Ectodermal cell (in vitro differentiated cells): ENCODE data around the gene EDNRA.

Experiments used
- H3K27ac ChIP-seq: 2 replicates; pipeline ENCODE4 v1.7.0; 2013; ENCODE audit warnings: mild to moderate bottlenecking, low read depth, low read length; ENCODE audit not compliant: insufficient read depth, poor library complexity, severe bottlenecking
- H3K27me3 ChIP-seq: 2 replicates; pipeline ENCODE4 v1.7.0; 2013; ENCODE audit warnings: mild to moderate bottlenecking, low read length; ENCODE audit not compliant: insufficient read depth, control insufficient read depth, poor library complexity, severe bottlenecking
- H3K36me3 ChIP-seq: one replicate; pipeline ENCODE4 v1.7.0; 2013; ENCODE audit warnings: low read length; ENCODE audit not compliant: control insufficient read depth, insufficient read depth
- H3K4me1 ChIP-seq: one replicate; pipeline ENCODE4 v1.7.0; 2013; ENCODE audit warnings: low read length; ENCODE audit not compliant: control insufficient read depth, insufficient read depth
- H3K4me3 ChIP-seq: 2 replicates; pipeline ENCODE4 v1.7.0; 2013; ENCODE audit warnings: low read depth, low read length, control low read depth; ENCODE audit not compliant: insufficient read depth
- H3K9me3 ChIP-seq: 2 replicates; pipeline ENCODE4 v1.7.0; 2013; ENCODE audit warnings: mild to moderate bottlenecking, low read length, moderate library complexity; ENCODE audit not compliant: control insufficient read depth
- WGBS, 2 experiments: methylation state at CpG; one replicate each; pipeline ENCODE4 v1.1.7; 2013; ENCODE audit warnings: missing lambda C conversion rate in 2 of 2; 5-methylcytosine and 5-hydroxymethylcytosine counted together

Gene EDNRA

DNA sequence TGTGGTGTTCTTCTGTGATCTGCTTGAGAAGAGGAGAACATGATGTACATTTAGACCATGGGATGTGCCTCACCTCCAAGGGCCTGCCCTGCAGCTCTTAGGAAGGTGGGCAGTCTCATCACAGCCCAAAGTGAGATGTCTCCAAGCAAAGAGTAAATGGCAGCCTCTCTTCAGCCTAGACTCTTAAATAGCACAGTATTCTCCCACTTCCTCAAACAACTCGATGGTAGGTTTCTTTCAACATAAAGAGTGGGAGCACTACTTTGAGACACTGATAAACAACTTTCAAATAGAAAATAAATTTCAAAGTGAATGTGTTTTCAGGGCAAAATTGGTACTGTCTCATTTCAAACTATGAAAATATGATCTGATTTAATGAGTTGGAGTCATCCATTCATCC is 35.2 kb downstream of the EDNRA start:
- Histone ChIP-seq H3K4me1 (no peaks in the 10 kb centered on the region), H3K9me3 (no peaks in the 10 kb centered on the region), H3K27me3 (no peaks in the 10 kb centered on the region), H3K36me3 (no peaks in the 10 kb centered on the region), H3K4me3 (no peak overlapping the region), H3K27ac (no peak overlapping the region)
- WGBS, 2 experiments, result 100% methylated on average over 1 of the region's 1 CpG; no CpG with 5 or more reads in 1 of the 2 experiments

DNA sequence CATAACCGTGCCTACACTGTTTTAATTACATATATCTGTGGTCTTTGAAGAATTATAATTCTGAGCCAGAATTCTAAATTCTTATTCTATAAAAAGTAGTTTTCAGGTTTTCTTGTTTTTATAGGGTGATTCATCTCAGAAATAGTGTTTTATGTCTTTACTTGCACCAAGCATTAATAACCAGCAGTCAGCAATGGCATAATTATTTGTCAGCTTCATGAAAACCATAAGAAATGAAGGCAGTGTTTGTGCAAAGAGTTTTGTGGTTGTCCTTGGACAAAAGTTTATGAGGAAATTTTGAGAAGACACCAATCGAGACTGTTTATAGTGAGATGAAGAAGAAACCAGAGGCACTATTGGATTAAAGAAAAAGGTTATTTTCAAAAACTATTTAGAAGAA is 37.2 kb downstream of the EDNRA start:
- Histone ChIP-seq H3K4me3 (no peak overlapping the region), H3K9me3 (no peaks in the 10 kb centered on the region), H3K36me3 (no peaks in the 10 kb centered on the region), H3K27ac (no peak overlapping the region), H3K4me1 (no peaks in the 10 kb centered on the region), H3K27me3 (no peaks in the 10 kb centered on the region)
- 85 to 88% methylated on average over 1 of the region's 2 CpGs for WGBS, 2 experiments

DNA sequence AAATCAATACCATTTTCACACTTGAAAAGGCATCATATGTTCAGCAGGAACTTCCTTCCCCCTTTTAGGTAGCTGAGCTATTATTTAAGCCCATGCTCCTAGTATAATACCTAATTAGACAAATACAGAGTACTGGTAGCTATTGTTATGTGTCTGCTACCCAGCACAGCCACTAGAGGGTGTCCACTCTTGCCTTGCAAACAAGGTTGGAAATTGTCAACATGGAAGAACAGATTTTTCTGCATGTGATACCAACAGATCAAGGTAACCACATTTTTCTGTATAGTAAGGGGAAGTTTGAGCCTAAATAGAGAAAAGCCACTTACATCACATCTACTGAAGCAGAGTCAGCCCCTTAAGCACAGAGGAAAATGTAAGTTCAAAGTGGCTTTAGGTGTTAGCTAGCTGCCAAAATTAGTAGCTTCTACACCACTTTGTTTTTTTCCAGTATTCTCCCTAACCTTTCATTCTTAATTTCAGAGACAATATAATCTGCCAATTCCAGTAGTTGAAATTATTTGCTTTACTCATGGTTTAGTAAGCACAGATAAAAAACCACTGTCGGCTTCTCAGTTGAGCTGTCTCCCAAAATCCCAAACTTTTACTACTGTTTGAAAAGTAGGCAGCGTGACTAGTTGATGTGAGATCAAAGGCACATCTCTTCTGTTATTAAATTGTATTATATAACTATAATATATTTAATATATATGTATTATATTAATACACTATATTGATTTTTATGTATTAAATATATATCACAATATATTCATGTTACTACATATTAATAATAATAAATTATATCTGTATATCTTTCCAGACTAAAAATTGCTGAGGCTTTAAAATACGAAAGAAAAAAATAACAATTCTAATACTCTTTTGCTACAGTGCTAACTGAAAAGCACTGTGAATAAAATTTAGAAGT is 38.2 kb downstream of the EDNRA start:
- Histone ChIP-seq H3K27ac (no peak overlapping the region), H3K4me3 (no peak overlapping the region), H3K27me3 (no peaks in the 10 kb centered on the region), H3K36me3 (no peaks in the 10 kb centered on the region), H3K9me3 (no peaks in the 10 kb centered on the region), H3K4me1 (no peaks in the 10 kb centered on the region)
- 80 to 96% methylated on average over 1 to 2 of the region's 3 CpGs for WGBS, 2 experiments

DNA sequence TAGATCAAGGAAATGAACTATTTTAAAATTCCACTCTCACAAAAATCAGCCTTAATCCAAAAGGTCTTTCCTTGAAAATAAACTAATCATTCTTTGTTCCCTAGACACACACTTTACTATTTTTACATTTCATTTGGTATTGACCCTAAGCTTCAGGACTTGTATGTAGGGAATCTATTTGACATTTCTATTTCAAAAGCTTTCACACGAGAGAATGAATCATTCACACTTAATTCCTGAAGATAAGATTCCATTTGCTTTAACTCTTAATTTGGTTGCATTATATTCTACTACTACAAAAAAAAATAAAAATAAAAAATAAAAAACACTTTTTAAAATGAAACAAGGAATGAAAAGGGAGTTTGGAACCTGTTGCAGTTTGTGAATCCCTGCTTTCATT is 43.7 kb downstream of the EDNRA start:
- Histone ChIP-seq H3K4me3 (no peak overlapping the region), H3K27ac (no peak overlapping the region), H3K27me3 (no peaks in the 10 kb centered on the region), H3K4me1 (no peaks in the 10 kb centered on the region), H3K9me3 (no peaks in the 10 kb centered on the region), H3K36me3 (no peaks in the 10 kb centered on the region)
- 88% methylated on average over 1 of the region's 1 CpG; no CpG with 5 or more reads in 1 of the 2 experiments for WGBS, 2 experiments

DNA sequence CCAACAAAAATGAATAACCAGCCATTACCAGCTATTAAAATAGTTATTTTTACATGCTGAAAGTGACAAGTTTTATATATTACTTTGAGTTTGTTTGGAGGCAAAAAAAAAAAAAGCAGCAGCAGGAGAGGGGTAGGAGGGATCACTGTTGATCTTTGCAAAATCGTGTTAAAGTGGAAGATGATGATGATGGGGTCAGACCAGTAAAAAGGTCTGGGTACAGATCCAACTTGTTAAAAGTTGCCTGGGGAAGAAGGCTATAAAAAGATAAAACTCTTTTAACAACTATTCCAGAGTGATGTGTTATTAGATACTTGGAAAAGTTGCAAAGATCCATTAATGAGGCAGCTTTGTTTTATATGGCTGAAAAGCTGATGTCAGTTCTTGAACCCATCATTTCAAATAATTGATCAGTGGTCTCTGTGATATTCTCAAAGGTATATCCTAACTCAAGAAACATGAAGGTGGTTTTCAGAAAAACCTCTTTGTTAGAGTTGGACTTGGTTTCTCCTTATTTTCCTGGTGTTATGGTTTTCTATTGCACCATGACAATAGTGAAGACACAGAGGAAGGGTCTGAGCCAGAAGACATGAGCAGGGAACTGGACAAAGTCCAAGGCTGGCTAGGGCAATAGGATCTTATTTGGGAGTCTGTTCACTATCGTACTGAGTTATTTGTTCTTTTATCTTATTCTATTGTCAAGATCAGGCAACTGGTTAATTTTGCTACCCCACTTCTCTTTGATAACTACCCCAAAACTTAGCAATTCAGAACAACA is 44.8 kb downstream of the EDNRA start:
- Histone ChIP-seq H3K9me3 (no peaks in the 10 kb centered on the region), H3K27ac (no peak overlapping the region), H3K4me3 (no peak overlapping the region), H3K4me1 (no peaks in the 10 kb centered on the region), H3K27me3 (no peaks in the 10 kb centered on the region), H3K36me3 (no peaks in the 10 kb centered on the region)
- 67 to 88% methylated on average over 1 to 2 of the region's 2 CpGs for WGBS, 2 experiments

DNA sequence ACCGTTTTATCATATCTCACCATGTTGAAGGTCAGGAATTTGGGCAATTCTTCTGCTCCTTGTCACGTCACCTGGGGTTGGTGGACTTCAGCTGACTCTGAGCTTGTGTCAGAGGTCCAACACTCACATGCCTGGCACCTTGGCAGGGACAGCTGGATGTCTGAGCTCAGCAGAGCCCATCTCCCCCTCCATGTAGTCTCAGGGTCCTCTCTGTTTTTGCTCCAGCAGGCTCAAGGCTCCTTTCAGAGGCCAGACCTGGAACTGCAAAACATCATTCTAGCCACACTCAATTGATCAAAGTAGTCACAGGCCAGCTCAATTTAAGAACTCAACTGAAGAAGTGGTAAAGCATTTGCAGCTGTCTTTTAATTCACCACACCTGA is 45.4 kb downstream of the EDNRA start:
- WGBS, 2 experiments, result 91 to 96% methylated on average over 2 of the region's 2 CpGs
- Histone ChIP-seq H3K27ac (no peak overlapping the region), H3K36me3 (no peaks in the 10 kb centered on the region), H3K4me1 (no peaks in the 10 kb centered on the region), H3K9me3 (no peaks in the 10 kb centered on the region), H3K27me3 (no peaks in the 10 kb centered on the region), H3K4me3 (no peak overlapping the region)

DNA sequence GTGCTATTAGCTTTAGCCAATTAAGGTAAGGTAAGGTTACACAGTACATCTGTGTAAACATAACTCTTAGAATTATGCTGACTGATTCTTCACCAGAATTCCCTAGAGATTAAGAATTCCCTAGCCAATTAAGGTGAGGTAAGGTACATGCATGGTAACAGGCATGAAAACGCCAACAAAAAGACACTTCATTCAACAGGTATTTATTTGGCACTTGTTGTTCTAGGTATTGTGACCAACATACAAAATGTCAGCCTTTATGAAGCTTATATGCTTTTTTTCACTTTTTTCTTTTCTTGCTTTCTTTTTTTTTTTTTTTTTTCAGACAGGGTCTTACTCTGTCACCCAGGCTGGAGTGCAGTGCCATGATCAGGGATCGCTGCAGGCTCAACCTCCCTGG is 47.2 kb downstream of the EDNRA start:
- Histone ChIP-seq H3K27ac (no peak overlapping the region), H3K27me3 (no peaks in the 10 kb centered on the region), H3K9me3 (no peaks in the 10 kb centered on the region), H3K4me1 (no peaks in the 10 kb centered on the region), H3K4me3 (no peak overlapping the region), H3K36me3 (no peaks in the 10 kb centered on the region)
- 91 to 100% methylated on average over 2 of the region's 2 CpGs for WGBS, 2 experiments

DNA sequence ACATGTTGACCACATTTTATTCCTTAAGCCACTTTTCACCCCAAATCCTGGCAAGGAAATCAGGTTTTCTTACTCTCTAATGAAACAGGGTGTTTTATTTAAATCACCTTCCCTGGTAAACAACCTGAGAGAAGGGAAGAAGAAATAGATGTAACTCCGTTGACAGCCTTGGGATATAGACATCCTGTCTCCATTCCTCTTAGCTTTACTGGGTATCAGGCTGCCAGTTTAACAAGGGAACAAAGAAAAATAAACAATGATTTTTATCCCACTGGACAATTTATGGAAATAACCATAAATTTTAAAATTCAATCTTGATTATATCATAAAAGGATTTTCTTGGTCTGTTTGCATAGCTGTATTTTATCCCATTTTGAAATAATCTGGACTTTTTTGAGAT is 49.2 kb downstream of the EDNRA start:
- no peaks in the 10 kb centered on the region for H3K9me3 ChIP-seq
- H3K27me3 ChIP-seq, result no peaks in the 10 kb centered on the region
- no peak overlapping the region for H3K4me3 ChIP-seq
- H3K27ac ChIP-seq, result no peak overlapping the region
- WGBS, 2 experiments, result 100% methylated on average over 1 of the region's 1 CpG
- H3K4me1 ChIP-seq, result no peaks in the 10 kb centered on the region
- H3K36me3 ChIP-seq, result no peaks in the 10 kb centered on the region

DNA sequence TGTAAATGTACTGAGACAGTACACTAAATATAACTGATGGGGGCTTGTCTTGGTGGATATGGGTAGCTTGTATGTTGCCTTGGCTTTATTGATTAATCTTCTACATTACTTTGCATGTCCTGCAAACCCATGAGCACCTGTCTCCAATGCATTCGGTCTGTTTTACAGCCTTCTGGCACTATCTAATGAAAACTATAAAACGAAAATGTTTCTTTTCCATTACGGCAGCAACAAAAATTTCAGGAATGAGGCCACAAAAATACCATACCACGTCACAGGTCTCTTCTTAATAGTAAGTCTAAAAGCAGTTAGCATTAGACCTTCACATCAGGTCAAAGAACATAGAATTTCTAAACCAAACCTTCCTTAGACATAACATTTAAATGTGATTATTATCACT is 49.8 kb downstream of the EDNRA start:
- no peaks in the 10 kb centered on the region for H3K4me1 ChIP-seq
- no peaks in the 10 kb centered on the region for H3K36me3 ChIP-seq
- no peaks in the 10 kb centered on the region for H3K9me3 ChIP-seq
- no peak overlapping the region for H3K27ac ChIP-seq
- WGBS, 2 experiments, result 91 to 96% methylated on average over 4 of the region's 4 CpGs
- H3K27me3 ChIP-seq, result no peaks in the 10 kb centered on the region
- H3K4me3 ChIP-seq, result no peak overlapping the region

DNA sequence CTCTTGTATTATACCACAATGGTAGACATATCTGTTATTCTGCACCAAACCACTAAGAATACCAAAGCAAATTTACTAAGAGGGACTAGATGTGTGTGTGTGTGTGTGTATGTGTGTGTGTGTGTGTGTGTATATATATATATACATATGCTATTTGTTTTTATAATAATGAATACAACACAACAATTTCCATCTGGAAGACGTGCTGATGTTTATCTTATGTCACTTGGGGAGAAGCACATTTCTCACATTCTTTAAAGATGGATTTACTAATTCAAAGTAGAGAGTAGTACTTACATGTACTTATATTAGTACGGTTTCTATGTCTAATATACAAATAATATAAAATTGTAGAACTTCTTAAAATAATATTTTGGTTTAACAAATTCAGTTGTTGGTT is 52.0 kb downstream of the EDNRA start:
- no peaks in the 10 kb centered on the region for H3K4me1 ChIP-seq
- H3K4me3 ChIP-seq, result no peak overlapping the region
- no peaks in the 10 kb centered on the region for H3K9me3 ChIP-seq
- H3K27ac ChIP-seq, result no peak overlapping the region
- H3K36me3 ChIP-seq, result no peaks in the 10 kb centered on the region
- no peaks in the 10 kb centered on the region for H3K27me3 ChIP-seq
- no CpG with 5 or more reads among the region's 2 CpGs for WGBS, 2 experiments
